Mesendoderm (in vitro differentiated cells): Measurements from ENCODE around the gene WNK2.

Source experiments
- DNase-seq: peaks from one replicate; pipeline ENCODE4 v3.0.0; 2013
- H2AK5ac ChIP-seq: 2 replicates; pipeline ENCODE4 v1.6.1; 2013; ENCODE audit warnings: low read length, inconsistent platforms
- H2BK120ac ChIP-seq: 2 replicates; pipeline ENCODE4 v1.6.1; 2013; ENCODE audit warnings: low read depth, mild to moderate bottlenecking, low read length, moderate library complexity, mixed read lengths
- H2BK15ac ChIP-seq: replicated peaks from 2 replicates; pipeline ENCODE4 v1.6.1; 2013; ENCODE audit warnings: low read depth, mild to moderate bottlenecking, moderate library complexity
- H2BK5ac ChIP-seq: 2 replicates; pipeline ENCODE4 v1.6.1; 2013; ENCODE audit warnings: low read length, inconsistent platforms
- H3K18ac ChIP-seq: 2 replicates; pipeline ENCODE4 v1.6.1; 2013; ENCODE audit warnings: mild to moderate bottlenecking, low read length, mixed read lengths
- H3K23ac ChIP-seq: one replicate; pipeline ENCODE4 v1.6.1; 2013; ENCODE audit warnings: low read length
- H3K27ac ChIP-seq: 2 replicates; pipeline ENCODE4 v1.5.1; 2013; ENCODE audit warnings: low read depth, mild to moderate bottlenecking, inconsistent platforms, low read length, moderate library complexity
- H3K27me3 ChIP-seq: 2 replicates; pipeline ENCODE4 v1.6.1; 2013; ENCODE audit warnings: low read length, control low read depth, mild to moderate bottlenecking, inconsistent platforms; ENCODE audit not compliant: insufficient read depth, poor library complexity
- H3K36me3 ChIP-seq: 2 replicates; pipeline ENCODE4 v1.6.1; 2013; ENCODE audit warnings: low read length, inconsistent platforms; ENCODE audit not compliant: control insufficient read depth, insufficient read depth
- H3K4ac ChIP-seq: one replicate; pipeline ENCODE4 v1.6.1; 2013; ENCODE audit warnings: low read depth, mild to moderate bottlenecking, low read length, moderate library complexity
- H3K4me1 ChIP-seq: 2 replicates; pipeline ENCODE4 v1.6.1; 2013; ENCODE audit warnings: low read depth, low read length, inconsistent platforms; ENCODE audit not compliant: control insufficient read depth
- H3K4me2 ChIP-seq: 2 replicates; pipeline ENCODE4 v1.6.1; 2013; ENCODE audit warnings: low read length
- H3K4me3 ChIP-seq: 2 replicates; pipeline ENCODE4 v1.5.1; 2013; ENCODE audit warnings: mild to moderate bottlenecking, low read length
- H3K56ac ChIP-seq: one replicate; pipeline ENCODE4 v1.6.1; 2013; ENCODE audit warnings: low read length
- H3K79me1 ChIP-seq: 2 replicates; pipeline ENCODE4 v1.6.1; 2013; ENCODE audit warnings: low read length, inconsistent platforms
- H3K79me2 ChIP-seq: 2 replicates; pipeline ENCODE4 v1.6.1; 2013; ENCODE audit warnings: mild to moderate bottlenecking, low read length; ENCODE audit not compliant: control insufficient read depth, insufficient read depth
- H3K9ac ChIP-seq: 2 replicates; pipeline ENCODE4 v1.6.1; 2013; ENCODE audit warnings: low read length, inconsistent platforms
- H4K5ac ChIP-seq: one replicate; pipeline ENCODE4 v1.6.1; 2013; ENCODE audit warnings: low read length
- H4K8ac ChIP-seq: one replicate; pipeline ENCODE4 v1.6.1; 2013; ENCODE audit warnings: low read depth, mild to moderate bottlenecking, control low read depth, low read length, moderate library complexity
- WGBS: extraction: QIAGEN DNeasy Blood & Tissue Kit; methylation state at CpG from one replicate; pipeline ENCODE4 v1.1.7; 2013; ENCODE audit warnings: low lambda C conversion rate, missing lambda C conversion rate; ENCODE audit not compliant: insufficient coverage; ENCODE audit errors: extremely low coverage; 5-methylcytosine and 5-hydroxymethylcytosine counted together

The WNK2 gene

DNA sequence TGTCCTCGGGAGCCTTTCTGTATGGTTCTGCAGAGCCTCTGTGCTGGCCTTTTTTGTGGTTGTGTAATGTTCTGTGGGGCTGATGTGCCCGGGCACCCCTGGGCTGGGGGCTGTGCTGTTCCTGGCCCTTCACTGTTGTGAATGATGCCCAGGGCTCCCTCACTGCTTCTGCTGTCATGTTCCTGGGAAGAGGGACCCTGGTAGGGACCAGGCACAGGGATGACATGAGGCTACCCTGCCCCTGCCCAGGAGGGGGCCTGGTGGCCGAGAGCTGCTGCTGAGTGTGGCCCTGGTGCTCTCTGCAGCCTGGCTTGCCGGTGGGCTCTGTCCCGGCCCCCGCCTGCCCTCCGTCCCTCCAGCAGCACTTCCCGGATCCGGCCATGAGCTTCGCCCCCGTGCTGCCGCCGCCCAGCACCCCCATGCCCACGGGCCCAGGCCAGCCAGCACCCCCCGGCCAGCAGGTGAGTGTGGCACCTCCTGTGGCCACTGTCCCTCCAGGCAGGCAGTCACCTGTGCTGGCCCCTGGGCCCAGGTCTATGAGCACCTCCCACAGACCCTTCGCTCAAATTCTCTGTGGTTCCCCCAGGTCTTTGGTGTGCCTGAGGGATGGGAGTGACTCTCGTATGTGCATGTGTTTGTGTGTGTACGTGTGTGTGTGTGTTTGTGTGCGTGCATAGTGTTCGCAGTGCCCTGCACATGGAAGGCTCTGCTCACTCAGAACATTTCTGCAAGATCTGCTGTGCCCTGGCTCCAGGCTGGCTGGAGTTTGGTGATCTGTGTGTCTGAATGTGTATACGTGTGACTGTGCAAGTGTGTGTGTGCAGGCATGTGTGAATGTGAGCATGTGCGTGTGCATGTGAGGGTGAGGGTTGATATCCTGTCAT, 72.3 kb downstream of the WNK2 start:
- Histone ChIP-seq H3K27ac (no peak overlapping the region), H2BK120ac (no peak overlapping the region), H3K79me1 (no peaks in the 10 kb centered on the region), H3K36me3 (no peaks in the 10 kb centered on the region), H3K27me3 (no peaks in the 10 kb centered on the region), H3K18ac (no peak overlapping the region), H3K9ac (no peak overlapping the region), H4K5ac (no peak overlapping the region), H3K56ac (no peak overlapping the region), H2BK15ac (no peak overlapping the region), H3K4me3 (no peak overlapping the region), H3K23ac (no peak overlapping the region), H3K4ac (no peak overlapping the region), H3K4me2 (no peak overlapping the region), H2BK5ac (no peak overlapping the region), H2AK5ac (no peak overlapping the region), H4K8ac (no peak overlapping the region), H3K79me2 (no peaks in the 10 kb centered on the region), H3K4me1 (no peaks in the 10 kb centered on the region)
- WGBS, result no CpG with 5 or more reads among the region's 22 CpGs
- DNase-seq, result no peak

GRCh38 chr9:93256878-93257807, 73.2 kb downstream of the WNK2 start:
- Histone ChIP-seq H4K8ac (no peak overlapping the region), H3K36me3 (no peaks in the 10 kb centered on the region), H3K79me1 (no peaks in the 10 kb centered on the region), H3K56ac (no peak overlapping the region), H2BK120ac (no peak overlapping the region), H2BK15ac (no peak overlapping the region), H3K18ac (no peak overlapping the region), H2AK5ac (no peak overlapping the region), H3K4me3 (no peak overlapping the region), H3K27ac (no peak overlapping the region), H3K9ac (no peak overlapping the region), H3K79me2 (no peaks in the 10 kb centered on the region), H3K23ac (no peak overlapping the region), H3K4ac (no peak overlapping the region), H2BK5ac (no peak overlapping the region), H3K4me1 (no peaks in the 10 kb centered on the region), H4K5ac (no peak overlapping the region), H3K4me2 (no peak overlapping the region), H3K27me3 (no peaks in the 10 kb centered on the region)
- no peak for DNase-seq
- WGBS, result no CpG with 5 or more reads among the region's 22 CpGs

DNA sequence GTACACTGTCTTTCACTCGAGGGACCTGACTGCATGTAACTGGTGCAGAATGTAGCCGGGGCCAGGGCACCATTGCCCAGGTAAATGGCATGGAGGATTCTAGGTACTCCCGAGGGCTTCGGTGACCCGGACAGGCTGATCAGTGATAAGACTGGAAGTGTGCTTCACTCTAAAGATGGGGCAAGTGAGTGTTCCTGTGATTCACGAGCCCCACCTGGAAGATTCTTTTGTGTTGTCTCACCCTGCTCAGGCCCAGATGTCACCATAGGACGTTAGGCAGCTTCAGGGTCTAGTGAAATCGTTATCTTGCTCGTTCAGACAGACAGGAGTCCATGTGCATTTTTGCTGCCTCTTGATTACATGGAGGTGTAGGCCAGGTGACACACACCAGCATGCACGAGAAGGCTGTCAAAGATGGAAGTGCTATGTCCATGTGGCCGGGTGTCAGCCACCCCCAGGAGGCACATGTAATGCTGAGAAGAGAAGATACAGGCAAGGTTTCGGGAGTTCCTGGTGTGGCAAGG, 73.9 kb downstream of the WNK2 start:
- no CpG with 5 or more reads among the region's 12 CpGs for WGBS
- Histone ChIP-seq H3K9ac (no peak overlapping the region), H3K36me3 (no peaks in the 10 kb centered on the region), H4K5ac (no peak overlapping the region), H2BK5ac (no peak overlapping the region), H3K56ac (no peak overlapping the region), H2BK120ac (no peak overlapping the region), H2AK5ac (no peak overlapping the region), H3K4ac (no peak overlapping the region), H3K23ac (no peak overlapping the region), H3K27ac (no peak overlapping the region), H2BK15ac (no peak overlapping the region), H3K27me3 (no peaks in the 10 kb centered on the region), H3K18ac (no peak overlapping the region), H4K8ac (no peak overlapping the region), H3K4me1 (no peaks in the 10 kb centered on the region), H3K79me2 (no peaks in the 10 kb centered on the region), H3K4me2 (no peak overlapping the region), H3K4me3 (no peak overlapping the region), H3K79me1 (no peaks in the 10 kb centered on the region)
- no peak for DNase-seq

GRCh38 chr9:93258419-93258817, 74.5 kb downstream of the WNK2 start:
- WGBS, result no CpG with 5 or more reads among the region's 4 CpGs
- Histone ChIP-seq H3K79me1 (no peaks in the 10 kb centered on the region), H2BK5ac (no peak overlapping the region)

DNA sequence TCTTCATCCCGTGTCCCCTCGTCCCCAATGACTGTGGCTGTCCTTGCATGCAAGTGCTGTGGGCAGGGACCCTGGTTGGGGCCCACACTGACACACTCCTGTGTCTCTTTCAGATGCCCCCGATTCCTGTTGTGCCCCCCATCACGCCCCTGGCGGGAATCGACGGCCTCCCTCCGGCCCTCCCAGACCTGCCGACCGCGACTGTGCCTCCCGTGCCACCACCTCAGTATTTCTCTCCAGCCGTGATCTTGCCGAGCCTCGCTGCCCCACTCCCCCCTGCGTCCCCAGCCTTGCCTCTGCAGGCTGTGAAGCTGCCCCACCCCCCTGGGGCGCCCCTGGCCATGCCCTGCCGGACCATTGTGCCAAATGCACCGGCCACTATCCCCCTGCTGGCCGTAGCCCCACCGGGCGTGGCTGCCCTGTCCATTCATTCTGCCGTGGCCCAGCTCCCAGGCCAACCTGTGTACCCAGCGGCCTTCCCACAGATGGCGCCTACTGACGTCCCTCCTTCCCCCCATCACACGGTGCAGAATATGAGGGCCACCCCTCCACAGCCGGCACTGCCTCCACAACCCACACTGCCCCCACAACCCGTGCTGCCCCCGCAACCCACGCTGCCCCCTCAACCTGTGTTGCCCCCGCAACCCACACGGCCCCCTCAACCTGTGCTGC, 75.0 kb downstream of the WNK2 start:
- no CpG with 5 or more reads among the region's 33 CpGs for WGBS
- no peak overlapping the region for H3K4me2 ChIP-seq
- H3K79me1 ChIP-seq, result no peaks in the 10 kb centered on the region
- no peaks in the 10 kb centered on the region for H3K79me2 ChIP-seq
- H3K4me3 ChIP-seq, result no peak overlapping the region
- H3K27me3 ChIP-seq, result no peaks in the 10 kb centered on the region
- no peak overlapping the region for H3K23ac ChIP-seq
- no peaks in the 10 kb centered on the region for H3K36me3 ChIP-seq
- H3K56ac ChIP-seq, result no peak overlapping the region
- H3K9ac ChIP-seq, result no peak overlapping the region
- no peak overlapping the region for H4K5ac ChIP-seq
- H2BK5ac ChIP-seq, result no peak overlapping the region
- H3K4me1 ChIP-seq, result no peaks in the 10 kb centered on the region
- H3K4ac ChIP-seq, result no peak overlapping the region
- H2BK15ac ChIP-seq, result no peak overlapping the region
- no peak overlapping the region for H4K8ac ChIP-seq
- no peak overlapping the region for H3K18ac ChIP-seq
- H2BK120ac ChIP-seq, result no peak overlapping the region
- H2AK5ac ChIP-seq, result no peak overlapping the region
- DNase-seq, result no peak
- no peak overlapping the region for H3K27ac ChIP-seq

More at GRCh38 chr9:93258419-93258817, 74.5 kb downstream of the WNK2 start:
- Histone ChIP-seq H2BK15ac (no peak overlapping the region), H3K9ac (no peak overlapping the region), H4K5ac (no peak overlapping the region), H3K18ac (no peak overlapping the region), H2BK120ac (no peak overlapping the region), H3K27me3 (no peaks in the 10 kb centered on the region), H3K27ac (no peak overlapping the region), H3K36me3 (no peaks in the 10 kb centered on the region), H3K4me2 (no peak overlapping the region), H3K79me2 (no peaks in the 10 kb centered on the region), H3K56ac (no peak overlapping the region), H4K8ac (no peak overlapping the region), H3K4me1 (no peaks in the 10 kb centered on the region), H2AK5ac (no peak overlapping the region), H3K23ac (no peak overlapping the region), H3K4me3 (no peak overlapping the region), H3K4ac (no peak overlapping the region)
- no peak for DNase-seq
